Breast epithelium (tissue), 4 donors: Measurements from ENCODE around the gene NOVA1. TPM values are rescaled to one million over a fixed set of nuclear protein-coding genes. Genes with fewer than 3 reads are reported as not detected.

Source experiments
- DNase-seq, 2 donors: peaks; one replicate each; pipeline ENCODE4 v3.0.0-alpha.2; 2019; ENCODE audit warnings: low spot score in 2 of 2
- H3K27ac ChIP-seq, 2 donors: fragments of 200-600 bp; sonication (generic) in 1 of 2; one replicate each; pipeline ENCODE4 v1.5.1; 2016 to 2019; ENCODE audit warnings: mild to moderate bottlenecking in 1 of 2
- H3K27me3 ChIP-seq, 2 donors: fragments of 200-600 bp; sonication (generic) in 1 of 2; one replicate each; pipeline versions ENCODE4 v1.5.1 to v1.6.0; 2017 to 2019; ENCODE audit warnings: control low read depth in 1 of 2, mild to moderate bottlenecking in 1 of 2
- H3K36me3 ChIP-seq: fragments of 200-600 bp; one replicate; pipeline ENCODE4 v1.5.1; 2019
- H3K4me1 ChIP-seq, 2 donors: fragments of 200-600 bp; sonication (generic); one replicate each; pipeline ENCODE4 v1.5.1; 2016 to 2019; ENCODE audit warnings: control low read depth in 1 of 2
- H3K4me3 ChIP-seq, 3 donors: fragments of 200-600 bp; sonication (generic); 1 replicate in 2 of 3; 2 replicates in 1 of 3; pipeline ENCODE4 v1.5.1; 2016 to 2019; ENCODE audit warnings: mild to moderate bottlenecking in 3 of 3, moderate library complexity in 2 of 3
- H3K9me3 ChIP-seq, 2 donors: fragments of 200-600 bp; sonication (generic) in 1 of 2; one replicate each; pipeline ENCODE4 v1.5.1; 2016 to 2019; ENCODE audit warnings: control low read depth in 1 of 2
- CTCF ChIP-seq, 3 donors: fragments of 450-650 bp; IDR thresholded peaks; one replicate each; pipeline ENCODE4 v1.5.1; 2016 to 2017; ENCODE audit warnings: antibody characterized with exemption in 3 of 3, mild to moderate bottlenecking in 3 of 3, moderate library complexity in 3 of 3
- POLR2A ChIP-seq: fragments of 450-650 bp; IDR thresholded peaks from one replicate; pipeline ENCODE4 v1.6.1; 2016; ENCODE audit warnings: antibody characterized with exemption, mild to moderate bottlenecking, moderate library complexity
- POLR2AphosphoS5 ChIP-seq, 3 donors: sonication (generic); formaldehyde crosslinking; IDR thresholded peaks; one replicate each; pipeline ENCODE4 v1.6.1; 2017; ENCODE audit warnings: antibody characterized with exemption in 3 of 3
- intact Hi-C: fragments of 100-400 bp; cut with DNase I; formaldehyde crosslinking; loops from one replicate; pipeline ENCODE4 v1.15.1; 2023; ENCODE audit warnings: low total_unique reads
- total RNA-seq, 3 donors: library from RNA; depleted of rRNA; stranded (reverse); fragments of >200 nt; gene quantifications; one replicate each; pipeline ENCODE4 v1.1.0, GENCODE V29; 2016

NOVA1 gene
- total RNA-seq, 3 donors from 2014 or later: 58.9 to 72.0 (median 59.0) TPM

- H3K27ac ChIP-seq: peak overlapping the region; percentile 14 to 61
- H3K27me3 ChIP-seq: no peaks in the 10 kb centered on the region
- H3K9me3 ChIP-seq: no peaks in the 10 kb centered on the region
- intact Hi-C loops: no loop called here
- H3K4me3 ChIP-seq: peak overlapping the region; percentile 17 to 91 (median 78)
- H3K4me1 ChIP-seq: no peaks in the 10 kb centered on the region
- TF ChIP-seq POLR2AphosphoS5 (IDR thresholded peaks at IDR 0.05): no peak
- no peak for TF ChIP-seq CTCF (IDR thresholded peaks at IDR 0.05)
- TF ChIP-seq POLR2A: no peak
- DNase-seq: no peak
- no peaks in the 10 kb centered on the region for H3K36me3 ChIP-seq
Measured at GRCh38 chr14:26593357-26593756, 4.5 kb downstream of the NOVA1 start.

GRCh38 chr14:26589925-26590324, 7.9 kb downstream of the NOVA1 start:
- H3K9me3 ChIP-seq: no peaks in the 10 kb centered on the region
- no peak for DNase-seq
- TF ChIP-seq CTCF (IDR thresholded peaks at IDR 0.05) (no peak), POLR2AphosphoS5 (IDR thresholded peaks at IDR 0.05) (no peak), POLR2A (no peak)
- intact Hi-C loops: no loop called here
- no peaks in the 10 kb centered on the region for H3K36me3 ChIP-seq
- peak overlapping the region in 1 of 2 donors; percentile 49 for H3K27ac ChIP-seq
- H3K27me3 ChIP-seq: no peaks in the 10 kb centered on the region
- no peaks in the 10 kb centered on the region for H3K4me1 ChIP-seq
- peak overlapping the region in 1 of 3 donors; percentile 34 for H3K4me3 ChIP-seq

- intact Hi-C loops: no loop called here
- TF ChIP-seq POLR2AphosphoS5 (IDR thresholded peaks at IDR 0.05) (no peak), POLR2A (no peak), CTCF (IDR thresholded peaks at IDR 0.05) (no peak)
- Histone ChIP-seq H3K27me3 (no peaks in the 10 kb centered on the region), H3K36me3 (no peaks in the 10 kb centered on the region), H3K9me3 (no peaks in the 10 kb centered on the region), H3K4me1 (no peaks in the 10 kb centered on the region), H3K4me3 (no peak overlapping the region), H3K27ac (no peak overlapping the region)
- no peak for DNase-seq
Measured at GRCh38 chr14:26577711-26578110, 20.1 kb downstream of the NOVA1 start.

- H3K27ac ChIP-seq: no peak overlapping the region
- intact Hi-C loops: no loop called here
- no peak for DNase-seq
- no peaks in the 10 kb centered on the region for H3K27me3 ChIP-seq
- no peaks in the 10 kb centered on the region for H3K36me3 ChIP-seq
- no peak overlapping the region for H3K4me3 ChIP-seq
- no peaks in the 10 kb centered on the region for H3K9me3 ChIP-seq
- H3K4me1 ChIP-seq: no peaks in the 10 kb centered on the region
- TF ChIP-seq CTCF (IDR thresholded peaks at IDR 0.05) (no peak), POLR2A (no peak), POLR2AphosphoS5 (IDR thresholded peaks at IDR 0.05) (no peak)
Measured at GRCh38 chr14:26554069-26554772, 43.6 kb downstream of the NOVA1 start.

GRCh38 chr14:26549571-26549970, 48.3 kb downstream of the NOVA1 start:
- Histone ChIP-seq H3K4me1 (no peaks in the 10 kb centered on the region), H3K27ac (no peak overlapping the region), H3K4me3 (no peak overlapping the region), H3K9me3 (no peaks in the 10 kb centered on the region), H3K36me3 (no peaks in the 10 kb centered on the region), H3K27me3 (no peaks in the 10 kb centered on the region)
- DNase-seq: no peak
- intact Hi-C loops: no loop called here
- no peak for TF ChIP-seq POLR2A
